ENCODE results near the gene HINT3. TPM values are rescaled to one million over a fixed set of nuclear protein-coding genes. Genes with fewer than 3 reads are reported as not detected.
"Not testable (repeated sequence)": the region's sequence is repeated elsewhere in the genome, so short reads cannot be mapped to it uniquely, and the experiment has no call there.

The HINT3 gene
- total RNA-seq, 4 donors from 2014 or later: 19.8 to 27.8 (median 21.2) TPM

- no peaks in the 10 kb centered on the region for H3K4me1 ChIP-seq
- no peak overlapping the region for H3K27ac ChIP-seq
- 86 to 91% methylated on average over 4 of the region's 4 CpGs for WGBS, 2 donors
- no peak for DNase-seq (ENCODE audit: low spot score in 2 of 2)
- H3K9me3 ChIP-seq: peaks cover 0 to 2% (median 0%) of the 10 kb centered on the region in 4 donors
- peaks cover 3 to 38% (median 6%) of the 10 kb centered on the region in 3 donors for H3K36me3 ChIP-seq
- no peak for TF ChIP-seq CTCF (IDR thresholded peaks at IDR 0.05)
- TF ChIP-seq EP300 (IDR thresholded peaks at IDR 0.05): no peak
- TF ChIP-seq POLR2A (IDR thresholded peaks at IDR 0.05): no peak
- no peak overlapping the region for H3K4me3 ChIP-seq
- no peaks in the 10 kb centered on the region for H3K27me3 ChIP-seq
These were observed 24.7 kb upstream of the HINT3 start for GRCh38 chr6:125931733-125932450.

DNA sequence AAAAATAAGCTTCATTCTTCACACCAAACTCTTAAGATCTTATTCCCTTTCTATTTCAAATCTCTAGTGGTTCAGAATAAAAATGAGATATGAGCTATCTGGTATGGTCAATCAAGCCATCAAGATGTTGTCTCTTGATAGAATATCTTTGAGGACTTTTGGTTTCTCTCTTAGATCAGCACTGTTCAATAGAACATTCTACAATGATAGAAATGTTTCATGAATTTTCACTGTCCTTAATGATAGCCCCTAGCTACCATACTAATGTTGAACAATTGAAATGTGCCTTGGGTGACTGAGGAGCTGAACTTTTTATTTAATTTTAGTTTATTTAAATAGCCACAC, 24.1 kb upstream of the HINT3 start:
- DNase-seq (ENCODE audit: low spot score in 2 of 2): no peak
- no peak overlapping the region for H3K27ac ChIP-seq

DNA sequence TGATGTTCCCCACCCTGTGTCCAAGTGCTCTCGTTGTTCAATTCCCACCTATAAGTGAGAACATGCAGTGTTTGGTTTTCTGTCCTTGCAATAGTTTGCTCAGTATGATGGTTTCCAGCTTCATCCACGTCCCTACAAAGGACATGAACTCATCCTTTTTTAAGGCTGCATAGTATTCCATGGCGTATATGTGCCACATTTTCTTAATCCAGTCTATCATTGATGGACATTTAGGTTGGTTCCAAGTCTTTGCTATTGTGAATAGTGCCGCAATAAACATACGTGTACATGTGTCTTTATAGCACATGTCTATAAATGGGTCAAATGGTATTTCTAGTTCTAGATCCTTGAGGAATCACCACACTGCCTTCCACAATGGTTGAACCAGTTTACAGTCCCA, 21.1 kb upstream of the HINT3 start:
- 92% methylated on average over 5 of the region's 5 CpGs for WGBS, 2 donors
- not testable (repeated sequence) for H3K9me3 ChIP-seq; H3K27me3 ChIP-seq; H3K27ac ChIP-seq; H3K4me3 ChIP-seq; H3K4me1 ChIP-seq; DNase-seq (ENCODE audit: low spot score in 2 of 2)
- H3K36me3 ChIP-seq: peaks cover 0 to 11% (median 3%) of the 10 kb centered on the region in 3 donors

More for the DNA sequence above, 24.1 kb upstream of the HINT3 start:
- Histone ChIP-seq H3K27me3 (no peaks in the 10 kb centered on the region), H3K4me3 (no peak overlapping the region), H3K36me3 (peaks cover 3 to 34% (median 6%) of the 10 kb centered on the region in 3 donors), H3K9me3 (peaks cover 0 to 2% (median 0%) of the 10 kb centered on the region in 4 donors), H3K4me1 (no peaks in the 10 kb centered on the region)
- TF ChIP-seq CTCF (IDR thresholded peaks at IDR 0.05) (no peak), POLR2A (IDR thresholded peaks at IDR 0.05) (no peak), EP300 (IDR thresholded peaks at IDR 0.05) (no peak)

GRCh38 chr6:125939026-125939425, 17.5 kb upstream of the HINT3 start:
- Histone ChIP-seq H3K27me3 (no peaks in the 10 kb centered on the region), H3K27ac (no peak overlapping the region), H3K9me3 (peaks cover 0 to 2% (median 0%) of the 10 kb centered on the region in 4 donors), H3K4me3 (no peak overlapping the region), H3K4me1 (peaks cover 0 to 13% (median 5%) of the 10 kb centered on the region in 4 donors), H3K36me3 (no peaks in the 10 kb centered on the region)
- 58 to 70% methylated on average over 1 of the region's 1 CpG for WGBS, 2 donors
- TF ChIP-seq CTCF (IDR thresholded peaks at IDR 0.05): no peak
- no peak for TF ChIP-seq EP300 (IDR thresholded peaks at IDR 0.05)
- TF ChIP-seq POLR2A (IDR thresholded peaks at IDR 0.05): no peak
- DNase-seq (ENCODE audit: low spot score in 2 of 2): no peak

DNA sequence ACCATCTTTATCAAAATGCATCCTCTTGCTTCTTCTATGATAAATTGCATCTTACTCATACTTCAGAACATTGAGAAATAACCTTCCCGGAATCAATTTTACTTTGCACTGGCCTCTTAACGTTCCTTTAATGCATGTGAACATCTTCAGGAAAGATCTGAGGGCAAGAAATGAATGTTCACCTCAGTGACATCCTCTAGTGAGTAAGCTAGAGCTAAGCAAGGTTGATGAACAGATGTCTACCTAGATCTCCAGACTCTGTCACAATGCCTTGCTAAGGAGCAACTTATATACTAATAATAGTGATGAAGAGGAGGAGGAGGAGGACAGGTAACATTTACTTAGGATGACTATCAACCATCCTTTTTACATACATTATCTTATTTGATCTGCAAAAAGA, 16.8 kb upstream of the HINT3 start:
- H3K4me1 ChIP-seq: peaks cover 0 to 21% (median 10%) of the 10 kb centered on the region in 4 donors
- WGBS, 2 donors: 85 to 87% methylated on average over 2 of the region's 2 CpGs
- no peak for TF ChIP-seq EP300 (IDR thresholded peaks at IDR 0.05)
- H3K36me3 ChIP-seq: no peaks in the 10 kb centered on the region
- H3K9me3 ChIP-seq: peaks cover 0 to 2% (median 0%) of the 10 kb centered on the region in 4 donors
- no peak for DNase-seq (ENCODE audit: low spot score in 2 of 2)
- H3K27ac ChIP-seq: no peak overlapping the region
- H3K4me3 ChIP-seq: no peak overlapping the region
- H3K27me3 ChIP-seq: no peaks in the 10 kb centered on the region

- Histone ChIP-seq H3K4me3 (no peak overlapping the region), H3K27me3 (no peaks in the 10 kb centered on the region), H3K36me3 (no peaks in the 10 kb centered on the region), H3K27ac (peak overlapping the region in 2 of 4 donors; percentile 39 to 61), H3K9me3 (peaks cover 0 to 2% (median 0%) of the 10 kb centered on the region in 4 donors), H3K4me1 (peaks cover 0 to 26% (median 10%) of the 10 kb centered on the region in 4 donors)
- TF ChIP-seq CTCF (IDR thresholded peaks at IDR 0.05) (no peak), POLR2A (IDR thresholded peaks at IDR 0.05) (no peak), EP300 (IDR thresholded peaks at IDR 0.05) (no peak)
- 43 to 49% methylated on average over 5 of the region's 5 CpGs for WGBS, 2 donors
- DNase-seq (ENCODE audit: low spot score in 2 of 2): no peak
These were observed 16.1 kb upstream of the HINT3 start for GRCh38 chr6:125940247-125941041.
